Measurements from ENCODE around the gene CERCAM. TPM values are rescaled to one million over a fixed set of nuclear protein-coding genes. Genes with fewer than 3 reads are reported as not detected.
A peak's percentile ranks its signal among the peaks of the same experiment; 100 is the strongest.

CERCAM gene
- total and polyA plus RNA-seq, 2 of the 13 experiments (the other 11 are each of a cell fraction or from before 2014, with no cell fraction given), result 9.0 to 17.1 TPM

- TF ChIP-seq HINFP (CRISPR knock-in tag; IDR thresholded peaks at IDR 0.05; ENCODE audit: low read depth) (no peak), ZNF430 (CRISPR knock-in tag; IDR thresholded peaks at IDR 0.05) (no peak), HOXA3 (CRISPR knock-in tag; IDR thresholded peaks at IDR 0.05) (no peak), NFE2L1 (CRISPR knock-in tag; IDR thresholded peaks at IDR 0.05; ENCODE audit: borderline replicate concordance) (no peak), ZBTB7B (CRISPR knock-in tag; IDR thresholded peaks at IDR 0.05) (no peak), ZNF652 (CRISPR knock-in tag; IDR thresholded peaks at IDR 0.05; ENCODE audit: borderline replicate concordance, low read depth) (no peak), KLF11 (CRISPR knock-in tag; IDR thresholded peaks at IDR 0.05) (no peak), GABPA (IDR thresholded peaks at IDR 0.05; ENCODE audit: low read depth, low read length) (no peak), GABPA (CRISPR knock-in tag; IDR thresholded peaks at IDR 0.05; ENCODE audit: low read depth) (no peak), BRD4 (CRISPR knock-in tag; IDR thresholded peaks at IDR 0.05) (no peak), ZNF777 (CRISPR knock-in tag; IDR thresholded peaks at IDR 0.05) (peak; percentile 65; the same call in 1 of the 2 replicates), SNAI1 (CRISPR knock-in tag; IDR thresholded peaks at IDR 0.05; ENCODE audit: borderline replicate concordance) (no peak), ZFP36L1 (CRISPR knock-in tag; IDR thresholded peaks at IDR 0.05) (no peak), ZNF672 (CRISPR knock-in tag; IDR thresholded peaks at IDR 0.05) (no peak), NFYC (CRISPR knock-in tag; IDR thresholded peaks at IDR 0.05) (peak; percentile 67), NFYB (CRISPR knock-in tag; IDR thresholded peaks at IDR 0.05) (peak; percentile 74), ZBTB42 (CRISPR knock-in tag; IDR thresholded peaks at IDR 0.05) (no peak), RNF2 (conservative IDR thresholded peaks at IDR 0.05; ENCODE audit: low read depth) (no peak), FOXK2 (IDR thresholded peaks at IDR 0.05) (no peak), ZNF724P (CRISPR knock-in tag; IDR thresholded peaks at IDR 0.05; ENCODE audit: borderline replicate concordance) (no peak), HDAC1 (CRISPR knock-in tag; IDR thresholded peaks at IDR 0.05) (no peak), KMT2A (CRISPR knock-in tag; IDR thresholded peaks at IDR 0.05) (no peak), E2F5 (CRISPR knock-in tag; conservative IDR thresholded peaks at IDR 0.05) (0 out of 2 replicates have a peak, but pooled peaks have one; percentile 53), SMYD3 (CRISPR knock-in tag; IDR thresholded peaks at IDR 0.05) (no peak), ZSCAN31 (CRISPR knock-in tag; IDR thresholded peaks at IDR 0.05; ENCODE audit: low read depth) (no peak), ZNF639 (CRISPR knock-in tag; conservative IDR thresholded peaks at IDR 0.05) (no peak), ELF1 (CRISPR knock-in tag; IDR thresholded peaks at IDR 0.05) (no peak), ARID4A (CRISPR knock-in tag; IDR thresholded peaks at IDR 0.05; ENCODE audit: borderline replicate concordance) (no peak)
Measured at GRCh38 chr9:128456613-128457061, 36.0 kb downstream of the CERCAM start (continued).

Data from HepG2 (cell line).